Lung microvascular endothelial cell (primary cell): ENCODE results near the gene MUC5AC. TPM values are rescaled to one million over a fixed set of nuclear protein-coding genes. Genes with fewer than 3 reads are reported as not detected.
"Not testable (repeated sequence)": the region's sequence is repeated elsewhere in the genome, so short reads cannot be mapped to it uniquely, and the experiment has no call there.

ENCODE experiments used
- DNase-seq, 2 donors: peaks; one replicate each; pipeline versions ENCODE4 v3.0.0 to v3.0.0-alpha.2; 2010; ENCODE audit warnings: low read depth in 2 of 2
- total RNA-seq: library from RNA; depleted of rRNA; stranded (reverse); fragments of >200 nt; gene quantifications from 2 replicates; pipeline ENCODE4 v1.2.1, GENCODE V29; 2014

MUC5AC gene, protein sequence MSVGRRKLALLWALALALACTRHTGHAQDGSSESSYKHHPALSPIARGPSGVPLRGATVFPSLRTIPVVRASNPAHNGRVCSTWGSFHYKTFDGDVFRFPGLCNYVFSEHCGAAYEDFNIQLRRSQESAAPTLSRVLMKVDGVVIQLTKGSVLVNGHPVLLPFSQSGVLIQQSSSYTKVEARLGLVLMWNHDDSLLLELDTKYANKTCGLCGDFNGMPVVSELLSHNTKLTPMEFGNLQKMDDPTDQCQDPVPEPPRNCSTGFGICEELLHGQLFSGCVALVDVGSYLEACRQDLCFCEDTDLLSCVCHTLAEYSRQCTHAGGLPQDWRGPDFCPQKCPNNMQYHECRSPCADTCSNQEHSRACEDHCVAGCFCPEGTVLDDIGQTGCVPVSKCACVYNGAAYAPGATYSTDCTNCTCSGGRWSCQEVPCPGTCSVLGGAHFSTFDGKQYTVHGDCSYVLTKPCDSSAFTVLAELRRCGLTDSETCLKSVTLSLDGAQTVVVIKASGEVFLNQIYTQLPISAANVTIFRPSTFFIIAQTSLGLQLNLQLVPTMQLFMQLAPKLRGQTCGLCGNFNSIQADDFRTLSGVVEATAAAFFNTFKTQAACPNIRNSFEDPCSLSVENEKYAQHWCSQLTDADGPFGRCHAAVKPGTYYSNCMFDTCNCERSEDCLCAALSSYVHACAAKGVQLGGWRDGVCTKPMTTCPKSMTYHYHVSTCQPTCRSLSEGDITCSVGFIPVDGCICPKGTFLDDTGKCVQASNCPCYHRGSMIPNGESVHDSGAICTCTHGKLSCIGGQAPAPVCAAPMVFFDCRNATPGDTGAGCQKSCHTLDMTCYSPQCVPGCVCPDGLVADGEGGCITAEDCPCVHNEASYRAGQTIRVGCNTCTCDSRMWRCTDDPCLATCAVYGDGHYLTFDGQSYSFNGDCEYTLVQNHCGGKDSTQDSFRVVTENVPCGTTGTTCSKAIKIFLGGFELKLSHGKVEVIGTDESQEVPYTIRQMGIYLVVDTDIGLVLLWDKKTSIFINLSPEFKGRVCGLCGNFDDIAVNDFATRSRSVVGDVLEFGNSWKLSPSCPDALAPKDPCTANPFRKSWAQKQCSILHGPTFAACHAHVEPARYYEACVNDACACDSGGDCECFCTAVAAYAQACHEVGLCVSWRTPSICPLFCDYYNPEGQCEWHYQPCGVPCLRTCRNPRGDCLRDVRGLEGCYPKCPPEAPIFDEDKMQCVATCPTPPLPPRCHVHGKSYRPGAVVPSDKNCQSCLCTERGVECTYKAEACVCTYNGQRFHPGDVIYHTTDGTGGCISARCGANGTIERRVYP (N-terminal part only)
- total RNA-seq, result not detected in 2 replicates

GRCh38 chr11:1157645-1158591, at the start of gene MUC5AC:
MUC5AC (plus strand) TSS chr11:1157953; CDS start chr11:1158000, 47 bp downstream.
- DNase-seq, result no peak

GRCh38 chr11:1108246-1108900, 49.4 kb upstream of the MUC5AC start:
- no peak for DNase-seq

DNA sequence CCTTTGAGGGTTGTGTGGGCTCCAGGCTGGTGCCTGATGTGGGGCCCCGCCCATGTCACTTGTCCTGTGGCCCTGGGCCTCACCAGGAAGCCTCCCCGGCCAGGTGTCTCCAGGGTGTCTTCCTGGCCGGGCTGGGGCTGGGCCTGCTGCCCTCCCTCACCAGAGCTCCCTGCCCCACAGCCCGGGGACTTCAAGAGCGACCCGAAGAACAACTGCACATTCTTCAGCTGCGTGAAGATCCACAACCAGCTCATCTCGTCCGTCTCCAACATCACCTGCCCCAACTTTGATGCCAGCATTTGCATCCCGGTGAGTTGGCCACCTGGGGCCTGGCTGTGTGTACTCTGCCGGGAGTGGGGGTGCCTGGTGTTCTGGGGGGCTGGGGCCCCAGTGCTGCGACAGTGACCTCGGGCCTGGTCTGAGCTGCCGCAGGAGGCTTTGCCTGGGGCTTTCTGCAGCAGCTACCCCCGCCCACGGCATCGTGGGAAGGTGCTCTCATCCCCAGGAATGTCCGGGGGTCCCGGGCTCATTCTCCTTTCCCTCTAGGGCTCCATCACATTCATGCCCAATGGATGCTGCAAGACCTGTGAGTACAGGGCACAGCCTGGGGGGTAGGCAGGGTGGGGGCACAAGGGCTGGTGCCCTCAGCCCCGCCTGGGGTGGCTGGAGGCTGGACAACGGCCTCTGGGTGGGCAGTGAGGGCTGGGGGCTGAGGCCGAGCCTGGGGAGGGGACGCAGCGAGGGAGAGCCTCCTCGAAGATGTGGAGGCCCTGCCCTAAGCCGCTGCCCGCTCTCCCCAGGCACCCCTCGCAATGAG, 48.4 kb upstream of the MUC5AC start:
- no peak for DNase-seq

GRCh38 chr11:1109918-1110705, 47.6 kb upstream of the MUC5AC start:
- no peak for DNase-seq

DNA sequence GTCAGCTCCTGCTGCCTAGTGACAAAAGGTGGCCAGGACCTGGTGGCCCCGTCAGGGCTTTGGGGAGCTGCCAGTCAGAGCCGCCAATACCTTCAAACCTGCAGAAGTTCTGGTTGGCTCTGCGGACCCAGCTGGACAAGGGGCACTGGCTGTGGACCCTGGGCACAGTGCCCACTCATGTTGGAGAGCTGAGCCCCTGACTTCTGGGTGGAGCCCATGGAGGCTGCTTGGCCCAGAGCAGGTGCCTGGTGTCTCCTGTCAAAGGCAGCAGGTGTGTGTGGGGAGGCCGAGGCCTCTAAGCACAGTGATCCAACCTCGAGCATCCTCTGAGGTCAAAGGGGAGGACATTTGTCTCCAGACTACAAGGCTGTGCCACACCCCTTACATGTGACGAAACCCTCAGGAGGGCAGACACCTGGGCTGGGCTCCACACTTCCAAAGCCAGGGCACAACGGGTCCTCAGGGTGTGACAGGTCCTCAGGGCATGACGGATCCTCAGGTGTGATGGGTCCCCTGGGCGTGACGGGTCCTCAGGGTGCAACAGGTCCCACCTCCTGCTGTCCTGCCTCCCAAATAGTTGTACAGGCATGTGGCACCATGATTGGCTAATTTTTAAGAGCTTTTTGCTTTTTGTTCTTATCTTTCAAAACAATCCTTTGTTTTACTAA, 46.1 kb upstream of the MUC5AC start:
- no peak for DNase-seq

DNA sequence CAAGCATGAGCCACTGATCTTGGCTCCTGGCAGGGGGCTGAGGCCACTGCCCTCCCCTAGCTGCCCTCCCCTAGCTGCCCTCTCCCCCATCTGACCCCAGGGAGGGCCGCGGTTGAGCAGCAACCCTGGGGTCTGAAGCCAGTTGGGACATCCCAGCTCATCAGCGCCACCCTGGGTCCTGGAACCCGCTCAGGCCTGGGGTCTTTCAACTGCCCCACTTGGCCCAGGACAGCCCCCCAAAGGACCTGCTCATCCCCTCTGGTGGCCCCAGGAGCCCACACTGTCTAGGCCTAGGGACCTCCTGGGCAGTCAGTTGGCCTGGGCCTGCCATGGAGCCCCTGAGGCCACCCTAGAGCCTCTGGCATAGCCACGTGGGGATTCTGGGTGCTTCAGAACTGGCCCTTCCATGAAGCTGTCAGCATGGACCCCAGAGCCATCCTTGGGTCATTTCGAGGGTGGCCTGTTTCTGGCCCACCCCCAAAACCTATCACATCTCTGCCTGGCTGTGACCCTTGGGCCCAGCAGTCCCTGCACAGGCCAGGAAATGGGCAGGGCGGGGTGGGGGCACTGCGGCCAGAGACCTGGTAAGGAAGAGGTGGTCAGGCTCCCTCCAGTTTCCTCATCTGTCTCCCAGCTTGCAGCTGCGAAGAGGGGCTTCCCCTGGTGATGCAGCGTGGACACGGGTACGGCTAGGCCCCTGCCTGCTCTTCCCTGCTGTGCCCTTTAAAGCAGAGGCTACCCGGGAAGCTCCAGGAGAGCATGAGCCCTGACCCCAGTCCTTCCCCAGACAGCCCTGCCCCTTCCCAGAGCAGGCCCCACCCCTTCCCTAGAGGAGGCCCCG, 45.2 kb upstream of the MUC5AC start:
- DNase-seq, result no peak

DNA sequence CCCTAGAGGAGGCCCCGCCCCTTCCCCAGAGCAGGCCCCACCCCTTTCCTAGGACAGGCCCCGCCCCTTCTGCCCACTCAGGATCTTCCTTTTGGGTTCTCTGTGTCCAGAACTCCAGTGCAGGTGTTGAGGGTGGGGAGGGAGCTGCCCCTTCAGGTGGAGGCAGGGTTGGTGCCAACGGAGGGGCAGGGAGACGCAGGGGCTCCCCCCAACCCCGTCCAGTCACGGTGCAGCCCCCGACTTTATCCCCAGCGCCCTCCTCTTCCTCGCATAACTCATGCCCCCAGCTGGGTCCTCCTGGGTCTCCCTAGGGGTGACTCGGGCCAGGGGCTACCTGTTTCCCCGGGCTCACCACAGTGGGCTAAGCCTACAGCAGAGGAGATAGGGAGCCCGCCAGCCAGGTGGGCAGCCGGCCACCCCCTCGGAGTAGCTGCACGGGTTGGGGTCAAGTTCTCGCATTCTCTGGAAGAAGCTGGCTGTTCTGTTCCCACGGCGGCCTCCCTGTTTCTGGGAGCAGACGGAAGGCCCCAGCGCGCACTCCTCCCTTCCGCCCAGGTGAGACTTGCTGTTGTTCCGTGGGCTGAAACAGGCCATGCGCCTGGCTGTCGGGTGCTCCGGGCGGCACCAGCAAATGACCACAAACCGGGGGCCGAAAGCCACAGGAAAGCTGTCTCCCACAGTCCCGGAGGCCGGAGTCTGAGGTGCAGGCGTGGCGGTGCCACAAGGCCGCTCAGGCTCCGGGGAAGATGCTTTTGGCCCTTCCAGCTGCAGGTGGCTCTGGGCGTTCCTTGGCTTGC, 44.1 kb upstream of the MUC5AC start:
- DNase-seq, result no peak

- DNase-seq, result not testable (repeated sequence)
Measured at GRCh38 chr11:1115292-1115691, 42.5 kb upstream of the MUC5AC start.

DNA sequence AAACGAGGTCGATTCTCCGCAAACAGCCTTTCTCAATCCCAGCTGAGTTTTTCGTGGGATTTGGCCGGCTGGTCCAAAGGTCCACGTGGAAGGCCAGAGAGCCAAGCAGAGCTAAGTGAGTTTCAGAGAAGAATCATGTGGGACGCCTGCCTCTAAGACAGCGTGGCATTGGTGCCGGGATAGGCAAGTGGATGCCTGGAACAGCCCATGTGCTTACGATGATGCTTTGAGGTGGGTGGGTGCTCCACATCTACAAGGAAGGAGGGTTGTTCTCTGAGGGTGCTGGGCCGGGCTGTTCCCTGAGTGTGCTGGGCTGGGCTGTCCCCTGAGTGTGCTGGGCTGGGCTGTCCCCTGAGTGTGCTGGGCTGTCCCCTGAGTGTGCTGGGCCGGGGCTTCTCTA, 41.6 kb upstream of the MUC5AC start:
- DNase-seq, result no peak

DNA sequence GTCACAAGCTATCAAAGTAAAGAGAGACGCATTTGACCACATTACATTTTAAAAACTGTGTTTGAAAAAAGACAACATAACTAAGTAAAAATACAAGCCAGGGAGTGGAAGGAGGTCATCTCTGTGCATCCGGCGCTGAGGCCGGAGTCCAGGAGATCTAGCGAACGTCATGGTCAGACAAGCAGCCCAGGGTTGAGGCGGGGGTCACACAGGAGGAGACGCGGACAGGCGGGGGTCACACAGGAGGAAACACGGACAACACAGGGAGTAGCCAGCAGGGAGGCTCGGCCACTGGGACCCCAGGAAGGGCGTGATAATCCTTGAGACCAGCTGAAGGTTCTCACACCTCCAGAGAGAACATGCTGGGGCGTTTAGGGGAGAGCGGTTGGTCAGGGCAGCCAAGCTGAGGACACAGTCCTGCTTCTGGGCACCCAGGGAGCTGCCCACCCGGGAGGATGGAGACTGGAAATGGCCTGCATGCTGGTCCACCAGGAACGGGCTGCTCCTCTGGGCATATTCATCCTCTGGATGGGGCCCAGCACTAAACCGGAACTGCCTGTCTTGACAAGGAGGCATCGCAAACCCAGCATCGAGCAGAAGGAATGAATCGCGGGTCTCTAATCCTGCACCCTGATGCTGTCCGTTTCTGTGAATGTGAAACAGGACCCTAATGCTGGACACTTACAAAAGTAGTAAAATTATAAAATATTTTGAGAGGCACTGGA, 40.9 kb upstream of the MUC5AC start:
- DNase-seq, result no peak

DNA sequence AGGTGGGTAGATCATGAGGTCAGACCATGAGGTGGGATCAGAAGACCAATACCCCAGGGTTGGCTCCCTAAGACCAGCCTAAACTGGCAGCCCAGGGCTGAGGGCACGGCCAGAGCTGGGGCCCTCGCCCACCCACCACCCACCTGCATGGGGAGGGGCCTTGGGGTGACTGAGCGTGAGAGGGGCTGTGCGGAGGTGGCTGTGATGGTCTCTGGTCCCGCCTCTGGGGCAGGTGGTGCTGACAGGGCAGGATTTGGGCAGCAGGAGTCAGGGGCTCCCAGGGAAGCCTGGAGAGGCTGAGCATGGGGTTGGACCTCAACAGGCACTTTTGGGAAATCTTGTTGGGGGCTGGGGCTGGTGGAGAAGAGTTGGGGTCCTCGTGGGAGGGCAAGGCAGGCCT, 39.8 kb upstream of the MUC5AC start:
- DNase-seq, result no peak

GRCh38 chr11:1118755-1119603, 38.8 kb upstream of the MUC5AC start:
- no peak for DNase-seq

DNA sequence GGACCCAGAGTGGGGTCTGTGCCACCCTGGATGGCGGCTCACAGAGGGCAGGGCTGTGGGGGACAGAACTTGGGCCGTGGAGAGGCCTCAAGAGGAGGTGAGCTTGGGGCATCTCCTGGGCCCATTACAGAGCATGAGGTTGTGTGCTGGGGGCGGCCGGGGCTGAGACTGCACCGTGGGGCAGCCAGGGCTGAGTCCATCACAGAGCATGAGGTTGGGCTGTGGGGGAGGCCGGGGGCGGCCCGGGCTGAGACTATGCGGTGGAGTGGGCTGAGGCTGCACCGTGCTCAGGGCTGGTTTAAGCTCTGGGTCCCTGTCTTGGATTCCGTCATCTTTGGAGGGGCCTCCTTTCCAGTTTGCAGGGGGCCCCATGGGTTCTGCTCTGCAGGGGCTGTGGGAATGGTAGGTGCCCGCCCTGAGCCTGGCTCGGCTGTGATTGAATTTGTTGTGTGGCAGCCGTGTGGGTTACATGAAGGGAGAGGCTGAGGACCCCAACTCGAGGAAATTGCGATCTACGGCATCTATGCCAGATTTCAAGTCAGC, 38.1 kb upstream of the MUC5AC start:
- DNase-seq, result no peak
